Stimulated activated CD8-positive, alpha-beta memory T cell treated with anti-CD3 and anti-CD28 coated beads, Interleukin-4, amount 100 ng/mL, for 1 hour (primary cell): ENCODE results near the gene MYT1.

Source experiments
- DNase-seq, 2 donors: peaks; one replicate each; pipeline ENCODE4 v3.0.0-alpha.2; 2020; ENCODE audit warnings: low read depth in 2 of 2, low spot score in 1 of 2

MYT1 gene

DNA sequence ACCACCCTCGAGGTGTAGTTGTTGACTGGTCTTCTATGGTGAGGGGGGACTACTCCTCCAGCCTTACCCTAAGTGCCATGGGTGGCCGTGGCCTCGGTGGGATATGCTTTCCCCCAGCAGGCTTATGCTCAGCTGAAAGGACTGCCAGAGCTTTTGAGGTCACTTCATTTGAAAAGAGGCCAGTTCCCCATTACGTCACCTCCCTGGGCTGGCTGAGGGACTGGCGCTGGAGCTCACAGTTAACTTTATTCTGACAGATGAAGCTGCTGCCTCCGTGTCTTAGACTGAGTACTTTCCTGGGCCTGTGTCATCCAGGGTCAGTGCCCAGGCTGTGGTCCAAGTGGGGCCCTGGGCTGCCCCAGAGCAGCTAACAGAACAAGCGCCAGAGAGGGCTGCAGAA, 48.5 kb downstream of the MYT1 start:
- DNase-seq, result no peak

DNA sequence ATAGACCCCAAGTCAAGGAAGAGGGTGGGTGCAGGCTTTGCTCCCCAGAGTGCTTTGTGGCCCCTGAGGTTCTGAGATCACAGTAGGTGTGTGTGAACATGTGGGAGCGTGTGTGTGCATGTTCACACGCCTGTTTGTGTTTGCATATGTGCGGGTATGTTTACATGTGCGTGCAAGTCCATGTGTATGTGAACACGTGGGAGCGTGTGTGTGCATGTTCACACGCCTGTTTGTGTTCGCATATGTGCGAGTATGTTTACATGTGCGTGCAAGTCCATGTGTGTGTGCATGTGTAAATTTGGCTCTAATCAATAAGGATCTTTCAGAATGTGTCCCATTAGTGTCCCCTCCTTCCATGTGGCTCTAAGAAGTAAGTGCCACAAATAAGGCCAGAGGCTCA, 49.9 kb downstream of the MYT1 start:
- DNase-seq, result no peak

DNA sequence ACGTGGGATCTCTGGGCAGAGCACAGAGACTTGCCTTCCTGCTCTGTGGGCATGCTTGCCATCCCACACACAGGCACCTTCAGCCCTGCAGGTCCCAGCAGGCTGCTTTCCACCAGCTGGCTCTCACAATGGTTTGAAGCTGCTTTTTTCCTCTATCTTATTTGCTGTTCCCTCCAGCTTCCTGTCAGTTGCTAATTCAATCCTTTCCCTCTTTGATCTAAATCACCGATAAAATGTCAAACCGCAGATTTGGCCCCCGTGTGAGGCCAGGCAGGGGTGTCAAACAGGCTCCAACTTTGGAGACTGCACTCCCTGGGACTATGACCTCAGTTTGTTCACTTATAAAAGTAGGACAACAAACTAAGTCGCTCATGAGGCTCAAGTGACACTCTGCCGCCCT, 50.7 kb downstream of the MYT1 start:
- no peak for DNase-seq

DNA sequence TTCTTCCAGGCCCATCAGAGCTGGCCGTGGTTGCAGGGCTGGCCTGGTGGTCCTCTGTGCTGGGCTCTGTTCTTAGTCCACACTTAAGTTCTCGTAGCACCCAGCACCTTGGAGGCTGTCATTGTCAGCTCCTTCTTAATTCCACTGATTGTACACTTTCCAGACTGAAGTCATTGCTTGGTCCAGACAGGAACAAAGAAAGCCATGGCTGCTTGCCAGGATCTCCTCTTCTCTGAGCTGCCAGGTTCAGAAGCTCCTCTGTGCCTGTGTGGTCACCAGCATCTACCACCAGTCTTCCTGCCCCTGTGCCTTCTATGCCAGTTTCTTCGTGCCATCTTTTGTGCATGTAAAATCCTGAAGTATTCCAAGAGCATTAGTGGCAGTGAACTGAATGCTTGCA, 51.8 kb downstream of the MYT1 start:
- no peak for DNase-seq

DNA sequence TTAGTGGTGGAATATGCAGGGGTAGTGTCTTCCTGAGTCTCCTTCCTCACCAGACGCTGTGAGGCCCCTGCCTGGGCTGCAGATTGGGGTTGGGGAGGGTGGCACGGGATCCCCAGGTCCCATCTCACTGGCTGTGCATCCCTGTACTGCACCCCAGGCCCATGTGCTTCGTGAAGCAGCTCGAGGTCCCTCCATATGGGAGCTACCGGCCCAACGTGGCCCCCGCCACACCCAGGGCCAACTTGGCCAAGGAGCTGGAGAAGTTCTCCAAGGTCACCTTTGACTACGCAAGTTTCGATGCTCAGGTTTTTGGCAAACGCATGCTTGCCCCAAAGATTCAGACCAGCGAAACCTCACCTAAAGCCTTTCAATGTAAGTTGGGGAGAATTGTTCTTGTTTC, 52.7 kb downstream of the MYT1 start:
- DNase-seq, result no peak

DNA sequence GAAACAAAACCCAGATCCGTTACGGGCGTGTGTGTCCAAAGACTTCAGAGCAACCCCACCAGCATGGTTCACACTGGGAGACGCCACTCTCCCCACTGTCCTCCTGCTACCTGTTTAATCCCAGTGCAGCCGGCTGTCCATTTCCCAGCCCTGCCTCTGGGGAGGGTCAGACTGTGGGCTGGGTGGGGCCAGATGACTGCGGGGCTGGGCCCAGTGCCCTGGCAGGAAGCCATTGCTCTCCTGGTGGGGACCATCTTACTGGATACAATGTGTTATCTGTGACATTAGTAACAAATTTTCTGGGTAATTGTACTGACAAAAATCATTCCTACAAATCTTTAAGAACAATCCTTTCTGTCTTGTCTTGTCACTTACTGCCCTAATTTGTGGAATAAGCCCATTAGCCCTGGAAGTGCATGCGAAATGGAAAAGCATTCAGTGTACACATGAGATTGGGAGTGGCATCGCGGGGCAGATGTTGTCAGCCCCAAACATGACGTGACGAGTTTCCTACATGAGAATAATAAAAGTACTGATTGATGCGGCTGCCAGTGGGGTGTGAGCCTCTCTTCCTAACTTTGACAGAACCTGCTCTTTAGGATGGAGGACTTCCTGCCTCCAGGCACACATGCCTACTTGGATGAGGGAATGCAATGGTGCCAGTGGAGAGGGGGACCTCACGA, 53.4 kb downstream of the MYT1 start:
- no peak for DNase-seq

DNA sequence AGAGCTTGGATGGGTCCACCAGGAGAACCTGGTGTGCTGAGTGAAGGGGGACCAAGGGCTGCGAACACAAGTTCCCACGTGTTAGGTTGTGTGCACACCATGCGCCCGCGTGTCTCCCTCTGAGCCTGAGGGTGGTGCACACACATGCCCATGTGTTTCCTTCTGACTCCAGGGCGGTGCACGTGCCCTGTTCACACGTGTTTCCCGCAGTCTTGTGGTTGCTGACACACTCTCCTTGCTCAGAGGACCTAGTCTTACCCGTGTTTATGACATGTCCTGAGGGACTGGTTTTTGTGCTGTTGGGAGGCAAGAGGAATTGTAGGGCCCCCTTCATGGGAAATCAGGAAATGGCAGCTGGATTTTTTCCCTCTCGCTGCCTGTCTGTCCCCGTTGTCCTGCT, 55.0 kb downstream of the MYT1 start:
- no peak for DNase-seq

DNA sequence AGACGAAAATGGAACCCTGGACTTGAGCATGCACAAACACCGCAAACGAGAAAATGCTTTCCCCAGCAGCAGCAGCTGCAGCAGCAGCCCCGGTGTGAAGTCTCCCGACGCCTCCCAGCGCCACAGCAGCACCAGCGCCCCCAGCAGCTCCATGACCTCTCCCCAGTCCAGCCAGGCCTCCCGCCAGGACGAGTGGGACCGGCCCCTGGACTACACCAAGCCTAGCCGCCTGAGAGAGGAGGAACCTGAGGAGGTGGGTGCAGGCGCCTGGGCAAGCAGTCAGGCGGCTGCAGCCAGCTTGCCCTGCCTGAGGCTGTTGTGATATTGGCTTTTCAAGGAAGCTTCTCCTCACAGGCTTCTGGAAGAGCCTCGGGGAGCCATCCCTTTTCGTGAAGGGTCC, 55.5 kb downstream of the MYT1 start:
- DNase-seq, result no peak

DNA sequence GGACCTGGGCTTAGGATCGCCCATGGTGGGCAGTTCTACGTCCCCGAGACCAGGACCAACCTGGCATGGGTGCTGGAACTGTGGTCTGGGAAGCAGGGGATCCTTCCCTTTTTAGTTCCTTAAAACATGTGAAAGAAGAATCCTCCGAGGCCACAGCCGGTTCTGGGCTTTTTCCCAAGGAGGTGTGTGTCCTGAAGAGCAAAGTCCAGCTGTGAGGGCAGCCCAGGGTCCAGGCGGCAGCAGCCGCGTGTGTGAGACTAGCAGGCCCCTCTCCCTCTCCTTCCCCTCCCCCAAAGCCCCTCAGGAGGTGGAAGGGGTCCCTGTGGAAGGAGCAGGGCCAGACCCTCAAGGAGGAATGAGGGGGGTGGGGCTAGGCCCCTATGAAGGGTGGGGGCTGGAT, 56.2 kb downstream of the MYT1 start:
- no peak for DNase-seq

DNA sequence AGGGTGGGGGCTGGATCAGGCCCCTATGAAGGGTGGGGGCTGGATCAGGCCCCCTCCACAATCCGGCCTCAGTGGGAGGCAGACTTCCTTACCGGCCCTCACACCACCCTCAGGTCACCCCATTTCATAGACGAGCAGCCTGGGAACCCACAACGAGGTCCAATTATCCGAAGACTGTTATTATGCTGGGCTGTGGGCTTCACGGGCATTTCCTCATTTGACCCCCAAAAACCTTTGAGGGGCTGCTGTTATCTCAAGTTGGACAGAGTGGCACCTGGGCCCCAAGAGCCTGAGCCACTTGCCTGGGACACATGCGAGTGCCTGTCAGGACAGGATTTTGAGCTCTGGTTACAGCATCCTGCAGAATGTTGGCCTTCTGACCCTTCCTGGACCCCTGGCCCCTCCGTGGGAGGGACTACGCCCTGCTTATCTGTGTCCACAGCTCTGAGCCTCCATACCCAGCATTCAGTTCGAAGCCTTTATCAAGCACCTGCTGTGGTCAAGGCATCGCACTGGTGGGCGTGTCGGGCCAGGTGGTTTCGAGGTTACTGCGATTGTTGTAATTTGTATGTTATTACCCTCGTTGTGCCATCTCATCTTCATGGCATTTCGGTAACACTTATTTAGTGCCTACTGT, 56.8 kb downstream of the MYT1 start:
- no peak for DNase-seq

DNA sequence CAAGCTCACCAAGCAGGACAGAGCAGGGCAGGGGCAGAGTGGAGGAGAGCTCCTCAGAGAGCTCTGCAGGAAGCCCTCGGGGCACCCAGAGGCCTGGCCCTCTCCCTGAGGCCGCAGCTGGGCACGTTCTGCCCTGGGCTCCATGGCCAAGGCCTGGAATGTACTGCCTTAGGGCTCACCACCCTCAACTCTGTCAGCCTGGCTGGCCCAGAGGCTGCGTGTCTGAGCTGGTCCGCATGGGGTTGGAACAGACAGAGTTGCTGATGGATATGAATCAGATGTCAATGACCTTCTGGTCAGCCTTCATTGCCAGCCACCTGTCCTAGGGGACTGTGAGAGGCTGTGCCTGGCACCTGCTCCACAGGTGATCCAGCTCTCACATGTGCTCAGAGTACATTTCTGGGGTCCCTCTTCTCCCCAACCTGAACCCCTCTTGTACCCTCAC, 58.1 kb downstream of the MYT1 start:
- DNase-seq, result no peak

DNA sequence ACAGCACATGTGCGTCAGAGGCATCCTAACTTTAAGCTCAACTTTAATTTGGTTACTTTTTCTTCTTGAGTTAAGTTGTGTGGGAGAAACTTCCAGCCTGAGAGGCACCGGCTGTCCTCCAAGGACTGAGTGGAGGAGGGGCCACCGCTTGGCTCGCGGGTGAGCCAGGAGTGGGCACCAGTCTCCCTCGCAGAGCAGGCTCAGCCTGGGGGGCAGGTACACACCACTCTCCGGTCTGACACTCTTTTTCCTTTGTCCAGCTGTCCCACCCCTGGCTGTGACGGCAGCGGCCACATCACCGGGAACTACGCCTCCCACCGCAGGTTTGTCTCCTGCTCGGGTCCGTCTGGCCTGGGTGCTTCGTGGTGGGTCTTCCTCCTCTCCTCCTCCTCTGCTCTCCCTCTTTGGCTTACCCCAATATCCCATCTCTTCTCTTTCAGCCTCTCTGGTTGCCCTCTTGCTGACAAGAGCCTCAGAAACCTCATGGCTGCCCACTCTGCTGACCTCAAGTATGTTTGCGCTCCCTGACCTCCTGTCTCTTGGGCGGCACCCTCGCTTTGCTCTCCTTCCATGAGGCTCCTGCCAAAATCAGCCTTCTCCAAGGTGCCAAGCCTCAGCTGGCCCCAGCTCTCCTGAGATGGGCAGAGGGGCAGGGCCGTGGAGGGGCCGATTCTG, 58.7 kb downstream of the MYT1 start:
- no peak for DNase-seq

DNA sequence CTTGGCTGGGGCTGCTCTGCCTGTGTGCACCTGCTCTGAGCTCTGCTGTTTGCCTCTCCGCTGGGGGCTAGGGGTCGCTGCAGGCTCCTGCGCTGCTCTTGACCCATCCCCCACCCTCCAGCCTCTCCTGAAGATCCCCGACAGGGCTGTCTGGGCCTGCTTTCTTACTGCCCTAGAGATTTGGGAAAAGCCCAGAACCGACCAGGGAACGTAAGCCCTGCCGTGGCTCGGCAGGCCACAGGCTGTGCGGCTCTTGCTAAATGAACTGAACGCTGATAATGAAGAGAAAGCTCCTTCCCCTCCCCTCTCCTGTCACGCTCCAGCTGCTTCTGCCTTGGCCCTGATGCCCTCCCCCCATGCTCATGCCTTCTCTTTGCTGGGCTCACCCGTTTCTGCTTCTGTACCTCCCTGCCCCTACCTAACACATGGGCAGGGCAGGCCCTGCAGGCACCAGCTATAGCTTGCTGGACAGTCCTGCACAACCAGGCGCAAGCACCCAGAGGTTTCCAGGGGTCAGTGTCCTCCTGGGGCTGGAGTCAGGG, 59.3 kb downstream of the MYT1 start:
- no peak for DNase-seq

DNA sequence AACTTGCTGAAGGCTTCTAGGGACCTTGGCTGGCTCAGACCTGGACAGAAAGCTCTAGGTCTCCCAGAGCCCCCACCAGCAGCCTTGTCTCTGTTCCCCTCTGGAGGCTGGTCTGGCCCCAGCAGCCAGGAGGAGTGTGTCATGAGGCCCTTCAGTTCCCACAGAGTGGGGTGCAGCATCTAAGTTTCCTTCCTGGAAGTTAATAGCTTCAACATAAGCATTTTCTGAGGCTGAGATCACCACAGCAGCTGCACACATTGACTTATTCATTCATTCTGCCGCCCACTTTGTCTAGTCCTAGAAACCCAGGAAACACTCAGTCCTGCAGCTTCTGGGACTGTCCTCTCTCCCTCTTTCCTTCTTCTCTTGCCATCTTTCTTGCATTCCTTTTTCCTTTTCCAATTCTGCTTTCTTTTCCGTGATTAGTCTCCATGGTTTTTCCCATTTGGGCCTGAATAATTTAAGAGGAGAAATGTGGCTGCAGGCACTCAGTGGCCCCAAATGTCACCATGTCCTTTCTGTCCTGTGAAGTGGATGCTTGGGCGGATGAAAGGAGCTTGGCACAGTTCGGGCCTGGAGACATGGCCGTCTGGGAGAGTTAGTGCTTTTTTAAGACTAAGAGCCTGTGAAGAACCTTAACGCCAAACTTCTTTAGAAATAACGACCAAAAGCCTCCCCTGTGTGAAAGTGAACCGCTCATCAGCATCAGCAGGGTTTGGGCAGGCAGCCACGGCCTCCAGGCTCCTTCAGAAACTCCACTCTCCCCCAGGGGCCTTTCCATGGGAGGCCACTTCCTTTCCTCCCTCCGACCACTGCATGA, 60.3 kb downstream of the MYT1 start:
- DNase-seq, result no peak

DNA sequence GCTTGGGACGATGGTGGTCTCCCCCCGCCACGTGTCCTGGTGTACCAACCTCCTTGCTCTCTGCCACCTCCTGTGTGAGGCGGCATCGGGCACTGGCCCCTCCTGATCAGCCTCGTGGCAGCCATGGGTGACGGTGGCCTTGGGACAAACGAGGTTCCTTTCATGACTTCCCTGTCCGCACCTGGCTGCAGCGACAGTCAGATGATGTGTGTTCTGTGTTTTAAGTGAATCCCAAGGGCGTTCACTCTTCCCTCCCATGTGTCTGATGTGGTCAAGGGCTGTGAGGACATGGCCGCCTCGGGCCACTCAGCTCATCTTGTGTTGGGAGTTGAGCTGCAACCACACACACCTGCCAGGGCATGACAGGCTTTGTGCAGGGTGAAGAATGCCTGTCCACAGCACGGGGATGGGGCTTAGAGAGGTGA, 60.9 kb downstream of the MYT1 start:
- DNase-seq, result no peak

DNA sequence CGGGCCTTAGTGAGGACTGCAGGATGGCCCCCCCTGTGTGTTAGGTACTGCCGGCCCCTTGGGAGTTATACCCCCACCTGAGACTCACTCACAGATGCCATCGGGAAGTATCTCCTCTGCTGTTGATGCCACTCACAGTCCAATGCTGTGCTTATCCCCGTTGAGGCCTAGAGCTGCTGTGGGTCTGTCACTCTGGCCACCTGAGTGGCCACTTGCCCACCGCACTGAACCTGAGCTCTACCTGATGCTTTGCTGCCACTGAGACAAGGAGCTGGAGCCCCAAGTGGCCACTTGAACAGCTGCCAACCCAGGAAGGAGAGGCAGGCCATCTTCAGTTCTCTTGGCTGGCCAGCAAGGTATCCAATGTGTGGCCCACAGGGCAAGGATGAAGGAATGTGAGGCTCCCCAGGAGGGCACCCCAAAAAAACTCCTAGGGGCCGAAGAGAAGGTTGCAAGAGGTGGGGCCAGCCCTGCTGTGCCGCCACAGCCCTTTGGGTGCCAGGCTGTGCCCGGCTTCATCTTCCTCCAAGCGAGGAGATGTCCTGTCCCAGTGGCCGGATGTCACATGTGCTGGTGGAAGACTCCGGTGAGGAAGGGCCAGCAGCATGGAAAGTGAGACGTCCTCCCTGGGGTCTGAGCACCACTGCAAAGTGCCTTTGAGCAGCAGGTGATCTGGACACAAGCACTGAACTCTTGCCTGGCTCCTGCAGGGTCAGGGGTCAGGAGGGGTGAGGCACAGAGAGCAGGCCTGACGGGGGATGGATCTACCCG, 61.8 kb downstream of the MYT1 start:
- no peak for DNase-seq

DNA sequence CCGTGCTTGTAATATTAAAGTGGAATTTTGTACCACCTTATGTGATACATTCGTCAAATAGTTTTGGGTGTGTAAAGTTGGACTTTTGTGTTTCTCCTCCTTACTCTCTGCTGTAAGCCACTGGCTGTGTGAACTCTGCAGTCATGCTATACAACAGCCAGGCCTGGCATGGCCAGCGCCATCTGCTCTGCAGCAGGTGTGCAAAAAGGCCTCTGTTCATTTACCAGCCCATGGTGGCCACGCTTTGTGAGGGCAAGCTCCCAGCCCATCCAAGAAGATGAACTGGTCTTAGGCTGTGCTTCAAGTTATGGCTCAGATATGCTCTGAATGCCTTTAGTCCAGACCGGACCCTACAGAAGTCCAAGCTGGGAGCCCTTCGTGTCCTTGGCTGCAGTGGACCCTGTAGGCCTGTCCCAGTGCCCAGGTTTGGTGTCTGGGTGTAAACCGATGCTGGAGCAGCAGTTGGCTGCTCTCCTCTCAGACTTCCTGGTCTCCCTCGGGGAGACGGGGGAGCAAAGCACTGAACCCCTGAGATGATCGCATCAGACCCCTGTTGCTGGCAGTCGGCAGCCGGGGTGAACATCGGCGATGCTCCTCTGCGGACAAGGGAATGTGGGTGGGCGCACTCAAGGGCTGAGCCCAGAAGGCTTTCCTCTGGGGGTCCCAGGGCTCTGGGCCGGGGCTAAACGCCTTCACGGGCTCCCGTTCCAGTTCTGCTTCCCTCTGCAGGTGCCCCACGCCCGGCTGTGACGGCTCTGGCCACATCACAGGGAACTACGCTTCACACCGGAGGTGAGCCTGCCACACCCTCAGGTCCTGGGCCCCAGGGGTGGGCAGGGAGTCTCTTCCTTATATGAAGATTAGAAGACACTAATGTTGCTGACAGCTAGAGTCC, 62.7 kb downstream of the MYT1 start:
- no peak for DNase-seq

DNA sequence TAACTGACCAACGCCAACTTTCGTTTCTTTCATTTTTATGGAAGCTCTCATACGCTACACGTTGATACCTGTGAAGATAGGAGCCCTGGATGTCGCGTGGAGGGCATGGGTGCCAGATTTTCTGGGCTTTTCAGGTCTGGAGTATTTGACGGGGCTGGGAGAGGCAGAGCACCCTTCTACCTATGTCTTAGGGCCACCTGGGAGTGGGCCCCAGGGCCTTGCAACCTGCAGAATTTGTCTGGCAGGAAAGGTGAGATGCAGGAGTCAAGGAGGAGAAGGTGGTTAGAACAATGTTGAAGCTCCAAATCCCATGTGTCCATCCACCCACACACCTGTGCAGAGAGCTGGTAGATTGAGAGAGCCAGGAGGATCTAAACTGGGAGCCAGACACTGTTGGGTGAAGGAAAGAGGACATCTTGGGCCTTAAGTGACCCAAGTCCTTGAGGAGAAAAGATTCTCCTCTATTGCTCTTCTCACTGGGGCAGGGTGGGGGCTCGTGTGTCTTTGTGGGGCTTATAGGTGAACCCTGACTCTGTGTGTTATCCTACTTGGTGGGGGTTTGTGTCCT, 63.9 kb downstream of the MYT1 start:
- DNase-seq, result no peak

DNA sequence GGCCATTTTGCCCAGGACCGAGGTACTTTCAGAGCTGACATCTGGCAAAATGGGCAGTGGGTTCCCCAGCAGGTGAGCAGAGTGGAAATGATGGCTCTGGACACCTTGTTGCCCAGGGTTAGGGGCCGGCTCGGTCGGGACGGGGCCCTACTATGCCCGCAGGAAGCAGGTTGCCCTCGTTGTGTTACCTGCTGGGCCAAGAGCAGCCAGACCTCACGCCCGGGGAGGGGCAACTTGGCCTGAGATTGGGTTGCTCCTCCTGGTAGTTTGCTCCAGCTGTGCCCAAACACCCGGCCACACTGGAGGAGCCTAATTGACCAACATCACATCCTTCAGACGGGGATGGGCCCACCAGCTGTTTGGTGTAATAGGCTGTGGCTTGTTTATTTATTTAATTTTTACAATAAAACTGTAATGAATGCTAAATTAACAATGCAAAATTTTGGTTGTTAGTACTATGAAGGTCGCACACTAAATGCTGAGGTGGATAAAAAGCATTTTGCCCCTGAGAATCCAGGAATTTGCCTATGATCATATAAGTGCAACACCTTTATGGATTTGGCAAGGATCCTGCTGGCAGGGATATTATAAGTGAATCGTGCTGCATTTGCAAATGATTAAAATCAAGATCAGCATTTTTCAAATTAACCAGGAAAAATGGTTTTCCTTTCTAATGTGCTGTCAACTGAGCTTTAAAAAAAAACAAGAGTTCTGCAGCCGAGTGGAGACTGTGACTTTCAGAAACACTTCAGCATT, 64.7 kb downstream of the MYT1 start:
- no peak for DNase-seq
